ENCODE results near the gene GBA2. TPM values are rescaled to one million over a fixed set of nuclear protein-coding genes. Genes with fewer than 3 reads are reported as not detected.

Gene GBA2
- total and polyA plus RNA-seq, 11 donors: 52.1 to 96.2 (median 65.5) TPM

GRCh38 chr9:35774907-35775635, 26.0 kb upstream of the GBA2 start:
- 56 to 62% (median 57%) methylated on average over 7 of the region's 7 CpGs for WGBS, 4 donors
- ATAC-seq: peak; percentile 20 to 74 (median 48)
- TF ChIP-seq POLR2A (IDR thresholded peaks at IDR 0.05) (no peak), CTCF (IDR thresholded peaks at IDR 0.05) (no peak)
- H3K9me3 ChIP-seq: no peaks in the 10 kb centered on the region
- H3K36me3 ChIP-seq: no peaks in the 10 kb centered on the region
- no peak overlapping the region for H3K4me3 ChIP-seq
- H3K27me3 ChIP-seq: no peaks in the 10 kb centered on the region
- peak overlapping the region in 3 of 12 donors; percentile 1 to 25 (median 14) for H3K27ac ChIP-seq
- peaks cover 5 to 29% (median 21%) of the 10 kb centered on the region in 12 donors for H3K4me1 ChIP-seq
- peak in 4 of 5 donors; percentile 27 to 48 (median 38) for DNase-seq
- intact Hi-C loops (cut with DNase I): no loop called here

GRCh38 chr9:35771943-35772342, 22.9 kb upstream of the GBA2 start:
- Histone ChIP-seq H3K27ac (peak overlapping the region in 2 of 12 donors; percentile 60 to 73), H3K27me3 (no peaks in the 10 kb centered on the region), H3K4me3 (no peak overlapping the region), H3K4me1 (peaks cover 5 to 29% (median 22%) of the 10 kb centered on the region in 12 donors), H3K9me3 (no peaks in the 10 kb centered on the region), H3K36me3 (no peaks in the 10 kb centered on the region)
- intact Hi-C loops (cut with DNase I): no loop called here
- ATAC-seq (peak in 1 of 4 donors; percentile 7), DNase-seq (no peak)
- WGBS, 4 donors: 89 to 92% (median 90%) methylated on average over 3 of the region's 3 CpGs
- TF ChIP-seq POLR2A (IDR thresholded peaks at IDR 0.05): no peak
- no peak for TF ChIP-seq CTCF (IDR thresholded peaks at IDR 0.05)

- peaks cover 5 to 29% (median 22%) of the 10 kb centered on the region in 12 donors for H3K4me1 ChIP-seq
- intact Hi-C loops (cut with DNase I): no loop called here
- peak overlapping the region; percentile 0 to 73 (median 52) for H3K27ac ChIP-seq
- no peak for ATAC-seq
- no peak overlapping the region for H3K4me3 ChIP-seq
- TF ChIP-seq CTCF (IDR thresholded peaks at IDR 0.05) (no peak), POLR2A (IDR thresholded peaks at IDR 0.05) (no peak)
- no peak for DNase-seq
- H3K27me3 ChIP-seq: no peaks in the 10 kb centered on the region
- H3K36me3 ChIP-seq: no peaks in the 10 kb centered on the region
- H3K9me3 ChIP-seq: no peaks in the 10 kb centered on the region
- 41 to 65% (median 44%) methylated on average over 1 of the region's 1 CpG for WGBS, 4 donors
These were observed 22.5 kb upstream of the GBA2 start for GRCh38 chr9:35771534-35771933.

DNA sequence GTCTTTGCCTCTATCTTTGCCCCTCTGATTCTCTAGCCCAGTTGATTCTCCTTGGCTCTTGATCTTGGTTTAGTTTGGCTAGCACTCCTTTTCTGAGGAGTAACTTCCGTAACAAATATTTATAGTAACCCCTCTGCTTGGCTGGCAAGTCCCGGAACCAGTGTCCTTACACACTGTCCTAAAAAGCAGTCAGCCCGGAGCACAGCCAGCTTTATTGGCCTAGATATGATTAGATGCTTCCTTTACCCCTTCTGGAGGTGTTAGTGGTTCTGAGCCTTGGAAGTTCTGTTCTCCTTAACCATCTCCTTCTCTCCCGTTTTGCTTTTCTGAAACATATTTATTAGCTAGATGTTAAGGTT, 22.0 kb upstream of the GBA2 start:
- Histone ChIP-seq H3K4me1 (peaks cover 5 to 29% (median 22%) of the 10 kb centered on the region in 12 donors), H3K36me3 (no peaks in the 10 kb centered on the region), H3K4me3 (peak overlapping the region in 1 of 12 donors; percentile 21), H3K27ac (peak overlapping the region; percentile 6 to 73 (median 52)), H3K9me3 (no peaks in the 10 kb centered on the region), H3K27me3 (no peaks in the 10 kb centered on the region)
- DNase-seq (peak in 4 of 5 donors; percentile 36 to 65 (median 54)), ATAC-seq (peak; percentile 88 to 92 (median 90))
- TF ChIP-seq CTCF (IDR thresholded peaks at IDR 0.05): no peak
- TF ChIP-seq POLR2A (IDR thresholded peaks at IDR 0.05): no peak
- intact Hi-C loops (cut with DNase I): no loop called here
- 2 to 21% (median 5%) methylated on average over 4 of the region's 4 CpGs for WGBS, 4 donors

Data from heart left ventricle (tissue), 16 donors.